Sciatic nerve (tissue), 2 donors: ENCODE data around the gene DTNBP1. TPM values are rescaled to one million over a fixed set of nuclear protein-coding genes. Genes with fewer than 3 reads are reported as not detected.
A peak's percentile ranks its signal among the peaks of the same experiment; 100 is the strongest.

ENCODE experiments used
- ATAC-seq: fragments of 200-7000 bp; cut with Tn5 transposase; one replicate; pipeline ENCODE4 v1.9.1; 2020; ENCODE audit warnings: mild to moderate bottlenecking, moderate library complexity
- DNase-seq: peaks from one replicate; pipeline ENCODE4 v3.0.0-alpha.2; 2020; ENCODE audit warnings: low spot score
- intact Hi-C: fragments of 100-400 bp; cut with DNase I; formaldehyde crosslinking; loops from one replicate; pipeline ENCODE4 v1.14.2; 2022
- total RNA-seq: library from RNA; stranded (reverse); fragmentation: NEBNext Ultra II Directional; extraction: Animal tissue kit (Norgen Biotek cat#: 25700); gene quantifications from one replicate; pipeline ENCODE4 v1.2.1, GENCODE V29; 2021
- donor health status: DM: no; HTN: no; CAD: no.
- donor health status: DM: no; HTN: no; CAD: no.

The DTNBP1 gene, protein sequence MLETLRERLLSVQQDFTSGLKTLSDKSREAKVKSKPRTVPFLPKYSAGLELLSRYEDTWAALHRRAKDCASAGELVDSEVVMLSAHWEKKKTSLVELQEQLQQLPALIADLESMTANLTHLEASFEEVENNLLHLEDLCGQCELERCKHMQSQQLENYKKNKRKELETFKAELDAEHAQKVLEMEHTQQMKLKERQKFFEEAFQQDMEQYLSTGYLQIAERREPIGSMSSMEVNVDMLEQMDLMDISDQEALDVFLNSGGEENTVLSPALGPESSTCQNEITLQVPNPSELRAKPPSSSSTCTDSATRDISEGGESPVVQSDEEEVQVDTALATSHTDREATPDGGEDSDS
- 25.3 TPM for total RNA-seq

DNA sequence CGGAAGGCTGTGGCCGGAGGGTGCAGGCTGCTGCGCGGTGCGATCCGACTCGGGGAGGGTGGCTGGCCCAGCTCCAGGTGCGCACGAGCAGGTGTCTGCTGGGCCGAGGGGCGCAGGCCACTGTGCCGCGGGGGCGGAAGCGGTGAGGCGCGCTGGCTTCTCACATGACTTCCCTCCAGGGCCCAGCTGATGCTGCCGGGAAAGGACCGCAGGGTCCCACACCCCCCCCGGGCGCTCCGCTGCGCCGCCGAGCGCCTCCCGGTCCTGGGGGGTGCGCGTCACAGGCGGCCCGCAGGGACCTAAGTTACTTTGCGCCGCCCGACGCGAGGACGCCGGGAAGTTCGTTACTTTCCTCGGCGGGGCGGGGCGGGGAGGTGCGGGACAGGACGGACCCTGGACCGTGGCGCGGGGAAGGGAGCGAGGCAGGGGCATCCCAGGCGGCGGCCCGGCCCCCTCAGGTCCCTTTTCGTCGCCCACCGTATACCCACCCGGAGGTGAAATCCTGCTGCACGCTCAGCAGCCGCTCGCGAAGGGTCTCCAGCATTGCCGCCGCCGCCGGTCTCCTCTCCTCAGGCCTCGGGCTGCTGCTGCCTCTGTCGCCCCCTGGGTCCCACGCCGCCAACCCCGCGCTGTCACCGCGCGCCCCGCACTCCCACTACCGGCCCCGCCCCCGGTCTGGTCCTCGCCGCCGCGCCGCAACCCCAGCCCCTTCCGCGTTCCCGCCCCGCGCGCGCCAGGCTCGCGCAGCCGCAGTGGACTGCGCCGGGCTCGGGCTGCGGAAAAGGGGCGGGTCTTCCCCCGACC is at the start of gene DTNBP1:
Gene DTNBP1, minus strand, starts transcription at position 703 of the 804 bp plus-strand sequence. Its CDS starts 159 bp downstream, at position 544.
- DNase-seq (peak; percentile 90), ATAC-seq (peak; percentile 96)
- intact Hi-C loops, result no loop called here

DNA sequence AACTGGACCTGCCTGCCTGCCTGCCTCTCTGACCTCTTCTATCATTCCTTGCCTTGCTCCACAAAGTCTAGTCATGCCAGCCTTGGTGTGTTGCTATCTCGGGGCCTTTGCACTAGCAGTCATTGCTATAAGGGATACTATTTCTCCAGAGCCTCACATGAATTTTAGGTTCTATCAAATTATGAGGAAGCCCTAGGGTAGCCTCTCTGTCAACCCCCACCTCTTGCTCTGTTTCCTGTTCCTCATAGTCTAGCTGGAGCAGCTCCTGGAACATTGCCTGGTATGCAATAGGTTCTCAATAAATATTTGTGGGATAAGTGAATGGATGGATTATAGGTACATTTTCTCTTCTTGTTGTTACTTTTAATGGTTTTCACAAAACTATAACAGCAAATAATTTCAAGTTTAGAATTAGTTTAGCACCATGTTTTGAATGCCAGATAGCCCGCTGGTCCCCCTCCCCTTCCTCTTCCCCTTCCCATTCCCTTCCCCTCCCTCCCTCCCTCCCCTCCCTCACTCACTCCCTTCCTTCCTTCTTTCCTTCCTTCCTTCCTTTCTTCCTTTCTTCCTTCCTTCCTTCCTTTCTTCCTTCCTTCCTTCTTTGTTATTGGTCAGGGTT is 46.9 kb upstream of the DTNBP1 start:
- intact Hi-C loops, result no loop called here
- ATAC-seq (no peak), DNase-seq (no peak)

DNA sequence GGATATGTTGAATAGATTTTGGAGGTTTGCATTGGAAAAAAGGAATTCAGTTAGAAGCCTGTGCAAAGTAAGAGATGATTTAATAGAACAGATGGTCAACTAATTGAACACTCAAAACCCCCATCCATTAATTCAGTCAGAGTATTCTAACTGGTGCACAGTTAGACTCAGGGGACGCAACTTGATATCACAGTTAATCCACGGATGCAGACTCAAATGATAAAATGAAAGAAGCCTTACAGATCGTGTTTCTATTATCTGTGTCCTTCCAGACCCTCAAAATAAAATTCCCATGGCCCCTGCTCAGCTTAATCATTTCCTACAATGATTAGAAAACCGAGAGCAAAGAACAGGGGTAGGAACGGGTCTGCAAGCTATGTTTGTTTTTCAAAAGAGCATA is 45.4 kb upstream of the DTNBP1 start:
- ATAC-seq (no peak), DNase-seq (no peak)
- intact Hi-C loops, result no loop called here

DNA sequence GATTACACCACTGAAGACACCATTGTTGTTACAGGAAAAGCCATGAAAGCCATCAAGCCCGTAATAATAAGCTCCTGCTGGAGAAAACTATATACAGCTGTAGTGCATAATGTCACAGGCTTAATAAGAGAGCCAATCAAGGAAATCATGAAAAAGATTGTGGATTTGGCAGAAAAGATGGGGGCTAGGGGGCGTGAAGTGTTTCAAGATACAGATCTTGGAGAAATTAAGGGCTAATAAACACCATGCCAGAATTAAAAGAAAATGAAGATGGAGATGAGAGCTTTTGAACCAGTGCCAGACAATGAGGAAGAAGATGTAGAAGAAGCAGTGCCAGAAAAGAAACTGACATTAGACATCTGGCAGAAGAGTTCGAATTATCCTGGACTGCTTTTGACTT is 43.2 kb upstream of the DTNBP1 start:
- intact Hi-C loops, result no loop called here
- no peak for ATAC-seq
- no peak for DNase-seq

DNA sequence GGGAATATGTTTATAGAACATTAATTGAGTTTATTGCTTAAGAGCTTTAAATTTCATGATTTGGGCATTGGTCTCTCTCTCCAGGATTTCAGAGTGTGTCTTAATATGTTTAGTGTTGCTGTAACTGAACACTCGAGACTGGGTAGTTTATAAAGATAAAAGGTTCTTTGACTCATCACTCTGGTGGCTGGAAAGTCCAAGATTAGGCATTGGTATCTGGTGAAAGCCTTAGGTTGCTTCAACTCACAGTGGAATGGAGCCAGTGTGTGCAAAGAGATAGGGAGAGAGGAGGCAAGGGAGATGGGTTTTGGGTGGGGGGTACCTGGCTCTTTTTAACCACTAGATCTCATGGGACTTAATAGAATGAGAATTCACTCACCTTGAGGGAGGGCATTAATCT is 35.6 kb upstream of the DTNBP1 start:
- ATAC-seq (no peak), DNase-seq (no peak)
- intact Hi-C loops, result no loop called here

DNA sequence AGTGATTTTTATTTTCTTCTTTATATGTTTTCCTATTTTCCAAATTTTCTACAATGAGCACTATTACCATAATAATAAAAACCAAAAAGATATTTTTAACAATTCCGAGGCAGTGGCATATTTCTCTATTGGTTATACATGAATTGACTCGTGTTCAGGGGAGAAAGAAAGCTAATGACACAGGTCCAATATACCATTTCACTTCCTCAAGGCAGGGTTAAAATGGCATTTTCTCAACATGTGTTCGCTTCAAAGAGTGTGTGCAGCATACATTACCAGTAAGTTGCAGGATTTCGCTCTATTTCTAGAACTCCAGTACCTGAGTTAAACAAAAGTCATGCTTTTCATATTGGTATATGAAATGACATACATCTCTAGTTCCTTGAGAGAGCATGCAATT is 35.1 kb upstream of the DTNBP1 start:
- DNase-seq (no peak), ATAC-seq (no peak)
- intact Hi-C loops, result no loop called here

DNA sequence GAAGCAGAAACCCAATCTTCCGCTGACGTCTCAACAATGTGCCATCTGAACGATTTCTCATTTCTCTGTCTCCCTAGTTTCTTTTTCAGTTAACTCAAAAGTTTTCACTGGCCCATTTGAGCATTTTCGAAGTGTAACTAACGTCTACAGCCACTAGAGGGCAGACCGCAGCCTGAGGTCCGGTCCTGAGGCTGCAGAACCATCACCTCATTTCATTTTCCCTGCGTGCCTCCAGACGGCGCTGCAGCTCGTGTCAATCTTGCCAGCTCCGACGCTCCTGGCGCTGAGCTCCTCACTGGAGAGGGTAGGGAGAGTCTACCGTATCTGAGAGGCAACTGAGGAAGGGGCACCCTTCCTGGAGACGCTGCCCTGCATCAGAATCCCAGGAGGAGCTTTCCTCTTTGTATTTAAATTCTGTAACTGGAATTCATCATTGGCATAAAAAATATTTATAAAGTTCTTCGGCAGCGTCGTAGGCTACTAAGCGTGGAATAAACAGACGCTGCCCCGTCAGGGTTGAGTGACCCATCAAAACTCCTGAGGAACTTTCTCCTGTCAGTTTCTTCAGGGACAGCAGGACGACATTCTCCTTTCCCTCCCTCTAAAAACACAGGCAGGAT is 28.5 kb upstream of the DTNBP1 start:
- intact Hi-C loops, result loop anchor here (2.0 kb wide), 1 partner anchor 515 kb away; no protein-coding TSS in a partner anchor
- peak; percentile 99 for ATAC-seq
- DNase-seq, result peak; percentile 91

DNA sequence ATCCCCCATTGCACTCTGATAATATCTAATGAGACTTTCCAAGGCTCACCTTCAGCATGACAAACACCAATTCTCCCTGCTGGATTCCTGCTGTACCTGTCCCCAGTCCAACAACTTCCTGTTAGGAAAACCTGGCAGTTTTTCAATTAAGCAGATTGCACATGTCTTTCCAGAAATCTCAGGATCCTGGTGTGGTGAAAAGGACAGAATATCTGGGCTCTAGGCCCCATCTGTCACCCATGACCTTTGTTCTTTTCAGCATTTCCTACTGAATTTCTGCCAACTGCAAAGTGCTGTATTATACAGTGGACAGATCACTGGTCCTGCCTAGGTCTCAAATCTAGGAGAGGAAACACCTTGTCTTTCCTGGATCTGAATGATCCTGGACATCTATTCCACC is 27.7 kb upstream of the DTNBP1 start:
- DNase-seq, result no peak
- ATAC-seq, result no peak
- intact Hi-C loops, result loop anchor here (2.0 kb wide), 1 partner anchor 516 kb away; no protein-coding TSS in a partner anchor

DNA sequence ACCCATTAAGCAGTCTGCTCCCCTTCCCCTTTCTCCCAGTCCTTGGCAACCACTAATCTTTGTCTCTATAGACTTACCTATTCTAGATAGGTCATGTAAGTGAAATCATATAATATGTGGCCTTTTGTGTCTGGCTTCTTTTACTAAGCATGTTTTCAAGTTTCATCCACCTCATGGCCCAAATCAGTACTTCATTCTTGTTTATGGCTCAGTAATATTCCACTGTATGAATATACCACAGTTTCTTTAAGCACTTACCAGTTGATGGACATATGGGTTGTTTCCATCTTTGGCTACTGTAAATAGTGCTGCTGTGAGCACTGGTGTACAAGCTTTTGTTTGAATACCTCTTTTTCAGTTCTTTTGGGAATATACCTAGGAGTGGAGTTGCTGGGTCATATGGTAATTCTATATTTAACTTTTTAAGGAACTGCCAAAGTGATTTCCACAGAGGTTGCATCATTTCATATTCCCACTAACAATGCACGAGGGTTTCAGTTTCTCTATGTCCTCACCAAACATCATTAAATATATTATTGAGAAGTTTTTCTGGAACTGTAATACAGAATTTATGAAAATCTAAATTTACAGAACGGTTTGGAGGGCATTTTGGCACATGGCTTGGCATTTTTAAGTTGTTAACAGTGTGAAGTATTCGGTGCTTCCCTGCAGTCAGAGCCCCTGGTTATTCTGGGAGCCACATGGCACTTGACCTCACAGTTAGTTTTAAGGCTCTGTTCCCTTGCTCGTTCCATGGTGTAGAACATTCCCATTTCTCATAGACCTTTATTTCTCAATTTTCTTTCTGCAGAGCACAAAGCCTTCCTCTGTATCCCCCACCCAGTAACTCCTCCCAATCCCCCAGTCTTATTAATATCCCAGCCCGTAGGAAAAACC is 27.0 kb upstream of the DTNBP1 start:
- no peak for ATAC-seq
- intact Hi-C loops, result loop anchor here (2.0 kb wide), 1 partner anchor 517 kb away; no protein-coding TSS in a partner anchor
- DNase-seq, result no peak

DNA sequence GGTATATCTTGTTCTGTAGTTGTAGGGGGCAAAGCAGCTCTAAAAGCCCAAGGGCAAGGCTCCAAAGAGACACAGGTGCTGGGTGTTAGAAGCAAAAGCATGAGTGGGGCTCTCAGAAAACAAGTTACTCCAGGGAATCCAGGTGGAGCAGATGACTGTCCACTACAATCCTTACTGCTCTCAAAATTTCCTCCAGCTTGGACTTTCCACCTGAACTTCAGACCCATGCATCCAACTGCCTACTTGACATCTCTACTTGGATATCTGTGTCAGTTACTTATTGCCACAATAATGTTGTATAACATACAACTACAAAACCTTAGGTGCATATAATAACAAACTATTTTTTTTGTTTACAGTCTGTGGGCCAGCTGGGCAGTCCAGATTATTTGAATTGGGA is 22.8 kb upstream of the DTNBP1 start:
- intact Hi-C loops, result no loop called here
- ATAC-seq, result no peak

DNA sequence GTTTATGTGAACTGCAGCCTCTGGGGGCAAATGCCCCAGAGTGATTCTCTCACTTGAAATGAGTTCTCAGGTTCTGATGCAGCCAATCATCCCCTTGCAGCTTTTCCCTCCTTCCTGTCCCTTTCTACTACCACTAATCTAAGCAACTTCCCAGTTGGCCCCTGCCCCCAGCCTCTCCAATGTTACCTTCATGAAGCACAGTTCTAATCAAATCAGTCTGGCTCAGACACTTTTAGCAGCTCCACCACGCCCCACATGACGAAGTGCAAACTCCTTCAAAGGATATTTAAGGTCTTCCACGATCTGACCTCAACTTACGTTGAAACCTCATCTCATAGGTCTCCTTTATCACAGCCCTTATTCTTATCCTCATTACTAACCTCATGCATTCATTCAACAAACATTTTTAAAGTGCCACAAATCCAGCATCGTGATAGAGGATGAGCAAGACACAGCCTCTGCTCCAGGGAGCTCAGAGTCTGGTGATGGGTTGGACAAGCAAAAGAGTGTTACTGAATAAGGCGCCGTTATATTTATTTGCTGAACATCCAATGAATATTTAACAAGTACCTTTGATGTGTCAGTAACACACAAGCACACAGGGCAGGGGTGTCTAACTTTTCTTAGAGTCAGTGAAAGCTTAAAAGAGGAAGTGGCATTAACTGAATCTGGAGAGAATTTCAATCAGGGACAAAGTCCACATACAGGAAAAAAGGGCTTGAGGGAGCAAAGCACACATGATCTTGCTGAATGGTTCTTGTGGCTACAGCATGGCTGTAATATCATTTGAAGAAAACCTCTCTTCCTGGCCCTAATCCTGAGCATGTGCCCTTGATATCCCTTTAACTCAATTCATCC is 20.4 kb upstream of the DTNBP1 start:
- intact Hi-C loops, result no loop called here
- ATAC-seq, result no peak
- no peak for DNase-seq

More for the DNA sequence above, 22.8 kb upstream of the DTNBP1 start:
- no peak for DNase-seq

DNA sequence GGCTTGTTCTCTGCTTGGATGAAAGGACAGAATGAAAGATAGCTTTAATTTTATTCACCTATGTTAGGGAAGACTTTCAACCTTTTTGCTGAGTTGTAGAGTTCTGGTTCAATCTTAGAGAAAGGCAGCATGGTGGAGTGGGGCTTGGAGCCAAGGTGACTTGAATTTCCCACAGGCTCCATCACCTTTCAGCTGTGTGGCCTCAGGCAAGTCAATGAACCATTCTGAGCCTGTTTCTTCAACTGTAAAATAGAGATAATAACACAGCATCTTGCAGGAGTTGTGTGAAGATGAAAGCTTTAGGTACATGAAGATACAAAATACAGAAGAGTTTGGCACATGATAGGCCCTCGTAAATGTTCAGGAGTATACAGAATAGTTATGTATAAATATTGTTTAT is 19.1 kb upstream of the DTNBP1 start:
- ATAC-seq (no peak), DNase-seq (no peak)
- intact Hi-C loops, result no loop called here

DNA sequence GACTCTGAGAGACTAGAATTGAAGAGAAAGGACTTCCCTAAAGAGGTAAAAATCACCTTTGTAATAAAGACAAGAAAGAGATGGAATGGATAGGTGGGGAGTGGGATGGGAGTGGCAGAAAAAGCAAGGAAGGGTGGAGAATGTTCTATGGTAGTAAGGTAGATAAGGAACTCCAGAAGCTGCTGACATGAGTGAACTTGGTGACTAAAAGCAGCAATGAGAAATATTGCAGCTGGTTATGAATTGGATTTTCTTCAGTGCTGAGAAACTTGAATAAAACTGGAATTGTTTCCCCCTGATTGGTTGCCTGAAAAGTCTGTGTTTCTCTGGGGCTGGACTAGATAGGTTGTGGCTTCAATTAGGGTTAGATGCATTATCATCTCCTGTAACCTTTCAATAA is 15.7 kb upstream of the DTNBP1 start:
- no peak for DNase-seq
- intact Hi-C loops, result no loop called here
- no peak for ATAC-seq

DNA sequence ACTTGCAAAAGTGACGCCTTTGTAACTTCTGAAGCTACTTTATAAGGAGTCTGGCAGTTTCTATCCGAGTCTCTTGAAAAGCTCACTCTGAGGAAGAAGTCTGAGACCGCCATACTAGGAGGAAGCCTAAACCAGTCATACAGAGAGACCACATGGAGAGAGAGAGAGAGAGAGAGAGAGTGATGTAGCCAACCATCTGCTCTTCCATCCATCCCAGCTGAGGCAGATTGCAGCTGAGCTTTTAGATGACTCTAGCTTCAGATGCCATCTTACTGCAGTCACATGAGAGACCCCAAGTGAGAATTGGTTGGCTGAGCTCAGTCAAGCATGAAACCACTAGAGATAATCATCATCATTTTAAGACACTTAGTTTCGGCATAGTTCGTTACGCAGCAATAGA is 15.0 kb upstream of the DTNBP1 start:
- ATAC-seq (no peak), DNase-seq (no peak)
- intact Hi-C loops, result no loop called here

DNA sequence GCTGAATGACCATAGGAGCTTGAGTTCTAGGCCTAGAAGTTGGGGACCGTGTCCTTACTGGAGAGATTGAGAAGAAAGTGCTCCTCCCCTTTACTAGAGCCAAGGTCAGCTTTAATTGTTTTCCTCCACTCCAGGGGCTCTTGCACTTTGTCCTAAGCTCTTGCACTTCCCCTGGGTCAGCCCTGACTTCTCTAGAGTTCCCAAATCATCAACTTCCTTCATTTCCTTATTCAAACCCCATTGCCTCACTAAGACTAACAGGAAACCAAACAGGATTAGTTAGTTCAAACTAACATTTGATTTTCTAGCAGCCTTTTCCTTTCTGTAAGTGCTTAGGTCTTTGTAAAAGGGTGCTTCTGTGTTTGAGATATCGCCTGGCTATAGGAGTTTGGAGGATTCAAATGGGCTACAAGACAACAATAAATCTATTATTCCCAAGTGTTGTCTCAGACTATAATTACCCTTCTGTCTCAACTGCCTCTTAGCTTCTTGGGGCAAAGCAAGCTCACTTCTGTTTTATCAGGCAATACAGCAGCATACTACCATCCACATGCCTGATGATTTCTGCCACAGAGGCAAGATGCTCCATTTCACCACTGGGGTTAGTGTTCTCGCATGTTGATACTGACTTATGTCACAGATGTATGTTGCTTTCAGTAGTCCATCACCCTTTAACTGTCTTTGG is 12.8 kb upstream of the DTNBP1 start:
- peak; percentile 22 for ATAC-seq
- intact Hi-C loops, result no loop called here
- DNase-seq, result no peak

DNA sequence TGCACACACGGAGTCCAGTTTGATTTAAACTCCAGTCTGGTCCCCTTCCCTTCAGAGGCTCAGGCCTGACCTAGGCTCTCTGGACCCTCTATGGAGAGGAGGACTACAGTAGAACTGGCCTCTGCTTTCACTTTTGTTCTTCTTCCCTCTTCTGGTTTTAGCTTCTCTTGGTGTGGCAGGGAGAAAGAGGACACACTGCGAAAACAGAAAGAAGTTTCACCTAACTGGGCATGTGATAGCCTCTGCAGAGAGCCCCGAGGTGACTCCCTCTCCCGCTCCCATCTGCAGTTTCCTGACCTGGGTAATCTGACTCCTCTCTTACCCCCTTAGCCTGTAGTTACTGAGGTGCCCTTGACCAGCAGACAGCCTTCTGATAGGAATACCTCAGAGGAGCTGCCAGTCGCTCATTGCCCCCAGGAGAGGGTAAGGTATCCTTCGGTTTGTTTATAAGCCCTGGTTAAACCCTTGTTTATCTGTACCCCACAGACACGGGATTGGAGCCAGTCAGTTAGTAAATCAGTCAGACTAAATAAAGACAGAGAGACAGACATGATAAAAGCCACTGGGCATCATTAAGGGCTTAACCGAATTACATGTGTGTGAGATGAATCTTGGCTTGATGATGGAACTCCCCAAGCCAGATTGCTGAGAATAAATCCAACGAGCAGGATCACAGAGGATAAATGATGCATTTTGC is 12.0 kb upstream of the DTNBP1 start:
- intact Hi-C loops, result no loop called here
- DNase-seq (no peak), ATAC-seq (peak; percentile 42)
